PC-9 (cell line): ENCODE measurements around the gene MORN5.

Experiments used
- EZH2 ChIP-seq: fragments of 200-600 bp; sonication (generic); IDR thresholded peaks from 2 replicates; pipeline ENCODE4 v1.8.0; 2017; ENCODE audit warnings: antibody characterized with exemption, low read depth
- TF ChIP-seq, protein P1 (sequence below): fragments of 200-600 bp; sonication (generic); conservative IDR thresholded peaks from 2 replicates; pipeline ENCODE4 v1.6.1; 2017; ENCODE audit warnings: mixed run types, antibody characterized with exemption, mild to moderate bottlenecking, moderate library complexity

- TF ChIP-seq, protein P1, sequence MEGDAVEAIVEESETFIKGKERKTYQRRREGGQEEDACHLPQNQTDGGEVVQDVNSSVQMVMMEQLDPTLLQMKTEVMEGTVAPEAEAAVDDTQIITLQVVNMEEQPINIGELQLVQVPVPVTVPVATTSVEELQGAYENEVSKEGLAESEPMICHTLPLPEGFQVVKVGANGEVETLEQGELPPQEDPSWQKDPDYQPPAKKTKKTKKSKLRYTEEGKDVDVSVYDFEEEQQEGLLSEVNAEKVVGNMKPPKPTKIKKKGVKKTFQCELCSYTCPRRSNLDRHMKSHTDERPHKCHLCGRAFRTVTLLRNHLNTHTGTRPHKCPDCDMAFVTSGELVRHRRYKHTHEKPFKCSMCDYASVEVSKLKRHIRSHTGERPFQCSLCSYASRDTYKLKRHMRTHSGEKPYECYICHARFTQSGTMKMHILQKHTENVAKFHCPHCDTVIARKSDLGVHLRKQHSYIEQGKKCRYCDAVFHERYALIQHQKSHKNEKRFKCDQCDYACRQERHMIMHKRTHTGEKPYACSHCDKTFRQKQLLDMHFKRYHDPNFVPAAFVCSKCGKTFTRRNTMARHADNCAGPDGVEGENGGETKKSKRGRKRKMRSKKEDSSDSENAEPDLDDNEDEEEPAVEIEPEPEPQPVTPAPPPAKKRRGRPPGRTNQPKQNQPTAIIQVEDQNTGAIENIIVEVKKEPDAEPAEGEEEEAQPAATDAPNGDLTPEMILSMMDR = no peak
- no peak for TF ChIP-seq EZH2
These were observed 27.2 kb upstream of the MORN5 start for GRCh38 chr9:122132539-122132938.
